CD4-positive, alpha-beta T cell treated with Interleukin-2 at 100 ng/mL for 4 hours (primary cell): Measurements from ENCODE around the gene MPV17.
A peak's percentile ranks its signal among the peaks of the same experiment; 100 is the strongest.
"Not testable (repeated sequence)": the region's sequence is repeated elsewhere in the genome, so short reads cannot be mapped to it uniquely, and the experiment has no call there.

Experiments used
- DNase-seq: peaks from one replicate; pipeline ENCODE4 v3.0.0-alpha.2; 2020; ENCODE audit warnings: low spot score

Gene MPV17

GRCh38 chr2:27322301-27322765, 564 bp downstream of the MPV17 start:
- no peak for DNase-seq

- no peak for DNase-seq
Observed at GRCh38 chr2:27320958-27321543, 1.8 kb downstream of the MPV17 start.

- not testable (repeated sequence) for DNase-seq
Observed at GRCh38 chr2:27319839-27320238, 3.1 kb downstream of the MPV17 start.

GRCh38 chr2:27316655-27317412, 6.1 kb downstream of the MPV17 start:
- DNase-seq = no peak

GRCh38 chr2:27315122-27315521, 7.8 kb downstream of the MPV17 start:
- no peak for DNase-seq

- no peak for DNase-seq
Observed at GRCh38 chr2:27314709-27315108, 8.2 kb downstream of the MPV17 start.

GRCh38 chr2:27313882-27314645, 8.8 kb downstream of the MPV17 start:
- no peak for DNase-seq

GRCh38 chr2:27312152-27312551, 10.7 kb downstream of the MPV17 start:
- DNase-seq = no peak

- no peak for DNase-seq
Observed at GRCh38 chr2:27309651-27310050, 13.2 kb downstream of the MPV17 start.

GRCh38 chr2:27308359-27308881, 14.5 kb downstream of the MPV17 start, which contains the start of gene UCN:
Gene UCN, minus strand, starts transcription at chr2:27308445. Its CDS starts 550 bp downstream, at chr2:27307895.
- no peak for DNase-seq

- DNase-seq = no peak
Observed at GRCh38 chr2:27307545-27308358, 15.1 kb downstream of the MPV17 start.

GRCh38 chr2:27307287-27307544, 15.7 kb downstream of the MPV17 start:
- no peak for DNase-seq

GRCh38 chr2:27306573-27307286, 16.2 kb downstream of the MPV17 start:
- no peak for DNase-seq

- DNase-seq = no peak
Observed at GRCh38 chr2:27306136-27306535, 16.8 kb downstream of the MPV17 start.

GRCh38 chr2:27305516-27305915, 17.4 kb downstream of the MPV17 start:
- no peak for DNase-seq

- DNase-seq = no peak
Observed at GRCh38 chr2:27304488-27305240, 18.2 kb downstream of the MPV17 start.

GRCh38 chr2:27303093-27304025, 19.5 kb downstream of the MPV17 start:
- peak; percentile 62 for DNase-seq

GRCh38 chr2:27300606-27301005, 22.3 kb downstream of the MPV17 start:
- DNase-seq = not testable (repeated sequence)

GRCh38 chr2:27298391-27299080, 24.4 kb downstream of the MPV17 start:
- no peak for DNase-seq
